ENCODE measurements around the gene ROCK1. TPM values are rescaled to one million over a fixed set of nuclear protein-coding genes. Genes with fewer than 3 reads are reported as not detected.
A peak's percentile ranks its signal among the peaks of the same experiment; 100 is the strongest.
"Not testable (repeated sequence)": the region's sequence is repeated elsewhere in the genome, so short reads cannot be mapped to it uniquely, and the experiment has no call there.

Gene ROCK1
- total RNA-seq, 1 donor = 42.7 TPM

GRCh38 chr18:21141668-21142422 lies 30.2 kb upstream of the ROCK1 start:
- DNase-seq (ENCODE audit: insufficient read length, low spot score, missing footprints) = peak; percentile 61
- Histone ChIP-seq H3K27me3 (ENCODE audit: insufficient read depth, low read length) (no peaks in the 10 kb centered on the region), H4K20me1 (ENCODE audit: insufficient read depth, low read length) (no peaks in the 10 kb centered on the region), H3K4me3 (ENCODE audit: insufficient read depth, low read length) (no peak overlapping the region), H3K36me3 (ENCODE audit: insufficient read depth, low read length) (no peaks in the 10 kb centered on the region), H3K27ac (ENCODE audit: low read depth, low read length) (peak overlapping the region; percentile 1), H3K79me2 (ENCODE audit: insufficient read depth, low read length) (no peaks in the 10 kb centered on the region), H3K4me2 (ENCODE audit: insufficient read depth, low read length) (peak overlapping the region; percentile 22), H2AFZ (ENCODE audit: low read length) (peak overlapping the region; percentile 70), H3K4me1 (ENCODE audit: insufficient read depth, low read length) (peaks cover 8% of the 10 kb centered on the region), H3K9me3 (ENCODE audit: low read depth, low read length) (no peaks in the 10 kb centered on the region)
- TF ChIP-seq CTCF (IDR thresholded peaks at IDR 0.05; ENCODE audit: extremely low read depth, low read depth, low read length) = no peak

GRCh38 chr18:21137719-21138488 lies 26.3 kb upstream of the ROCK1 start:
- H3K9me3 ChIP-seq (ENCODE audit: low read depth, low read length); H3K79me2 ChIP-seq (ENCODE audit: insufficient read depth, low read length); H3K4me3 ChIP-seq (ENCODE audit: insufficient read depth, low read length); H4K20me1 ChIP-seq (ENCODE audit: insufficient read depth, low read length); H3K27me3 ChIP-seq (ENCODE audit: insufficient read depth, low read length); H3K4me2 ChIP-seq (ENCODE audit: insufficient read depth, low read length); H2AFZ ChIP-seq (ENCODE audit: low read length); DNase-seq (ENCODE audit: insufficient read length, low spot score, missing footprints); H3K36me3 ChIP-seq (ENCODE audit: insufficient read depth, low read length); H3K27ac ChIP-seq (ENCODE audit: low read depth, low read length): not testable (repeated sequence)
- peaks cover 10% of the 10 kb centered on the region for H3K4me1 ChIP-seq (ENCODE audit: insufficient read depth, low read length)

- no peak overlapping the region for H3K4me2 ChIP-seq (ENCODE audit: insufficient read depth, low read length)
- no peaks in the 10 kb centered on the region for H3K36me3 ChIP-seq (ENCODE audit: insufficient read depth, low read length)
- no peak overlapping the region for H2AFZ ChIP-seq (ENCODE audit: low read length)
- no peaks in the 10 kb centered on the region for H3K79me2 ChIP-seq (ENCODE audit: insufficient read depth, low read length)
- peak; percentile 77 for DNase-seq (ENCODE audit: insufficient read length, low spot score, missing footprints)
- no peak overlapping the region for H3K27ac ChIP-seq (ENCODE audit: low read depth, low read length)
- H3K4me3 ChIP-seq (ENCODE audit: insufficient read depth, low read length) = no peak overlapping the region
- H3K27me3 ChIP-seq (ENCODE audit: insufficient read depth, low read length) = no peaks in the 10 kb centered on the region
- H3K4me1 ChIP-seq (ENCODE audit: insufficient read depth, low read length) = peaks cover 8% of the 10 kb centered on the region
- H3K9me3 ChIP-seq (ENCODE audit: low read depth, low read length) = no peaks in the 10 kb centered on the region
- peak; percentile 56 for TF ChIP-seq CTCF (IDR thresholded peaks at IDR 0.05; ENCODE audit: extremely low read depth, low read depth, low read length)
- H4K20me1 ChIP-seq (ENCODE audit: insufficient read depth, low read length) = no peaks in the 10 kb centered on the region
Measured at GRCh38 chr18:21134895-21135294, 23.3 kb upstream of the ROCK1 start.

GRCh38 chr18:21132398-21132918 lies 20.8 kb upstream of the ROCK1 start:
- Histone ChIP-seq H3K9me3 (ENCODE audit: low read depth, low read length) (no peaks in the 10 kb centered on the region), H3K27ac (ENCODE audit: low read depth, low read length) (no peak overlapping the region), H3K79me2 (ENCODE audit: insufficient read depth, low read length) (no peaks in the 10 kb centered on the region), H3K4me2 (ENCODE audit: insufficient read depth, low read length) (no peak overlapping the region), H4K20me1 (ENCODE audit: insufficient read depth, low read length) (no peaks in the 10 kb centered on the region), H3K36me3 (ENCODE audit: insufficient read depth, low read length) (no peaks in the 10 kb centered on the region), H3K4me3 (ENCODE audit: insufficient read depth, low read length) (no peak overlapping the region), H3K27me3 (ENCODE audit: insufficient read depth, low read length) (no peaks in the 10 kb centered on the region), H2AFZ (ENCODE audit: low read length) (no peak overlapping the region), H3K4me1 (ENCODE audit: insufficient read depth, low read length) (peaks cover 16% of the 10 kb centered on the region)
- no peak for TF ChIP-seq CTCF (IDR thresholded peaks at IDR 0.05; ENCODE audit: extremely low read depth, low read depth, low read length)
- no peak for DNase-seq (ENCODE audit: insufficient read length, low spot score, missing footprints)
